A673 (cell line): Measurements from ENCODE around the gene SH3GL3. TPM values are rescaled to one million over a fixed set of nuclear protein-coding genes. Genes with fewer than 3 reads are reported as not detected.

Source experiments
- BruUV-seq: library from RNA; stranded (reverse); fragments of 400-500 nt; replicated peaks from 2 replicates; lab custom pipeline; 2021; lab: Mats Ljungman, UMichigan
- CTCF ChIA-PET: fragments of 300-600 bp; sonication (Branson Sonifier 250); formaldehyde crosslinking; loops from one replicate; lab custom pipeline; 2022; ENCODE audit warnings: antibody characterized with exemption; lab: Charles Lee
- POLR2A ChIA-PET: fragments of 300-600 bp; sonication (Branson Sonifier 250); formaldehyde crosslinking; loops from one replicate; lab custom pipeline; 2022; ENCODE audit warnings: antibody characterized with exemption; ENCODE audit not compliant: low non-redundant PET; lab: Charles Lee
- DNase-seq: peaks from one replicate; pipeline ENCODE4 v3.0.0-alpha.2; 2015; ENCODE audit warnings: low spot score
- H3K27ac ChIP-seq: fragments of 200-600 bp; sonication (generic); 2 replicates; pipeline ENCODE4 v1.5.1; 2016; ENCODE audit warnings: mixed run types, low read depth, mild to moderate bottlenecking, mixed read lengths, antibody characterized with exemption, low read length; ENCODE audit not compliant: poor library complexity, severe bottlenecking
- H3K27me3 ChIP-seq: fragments of 200-600 bp; sonication (generic); replicated peaks from 2 replicates; pipeline ENCODE4 v1.6.1; 2017; ENCODE audit warnings: mixed run types, low read depth, mild to moderate bottlenecking, mixed read lengths, antibody characterized with exemption, low read length; ENCODE audit not compliant: insufficient read depth, poor library complexity
- H3K36me3 ChIP-seq: fragments of 200-600 bp; sonication (generic); 2 replicates; pipeline ENCODE4 v1.6.1; 2016; ENCODE audit warnings: mixed run types, mild to moderate bottlenecking, mixed read lengths, antibody characterized with exemption, low read length; ENCODE audit not compliant: insufficient read depth, poor library complexity, severe bottlenecking
- H3K4me1 ChIP-seq: fragments of 200-600 bp; sonication (generic); 2 replicates; pipeline ENCODE4 v1.6.1; 2017; ENCODE audit warnings: mixed run types, mild to moderate bottlenecking, mixed read lengths, antibody characterized with exemption, low read length; ENCODE audit not compliant: insufficient read depth, poor library complexity, severe bottlenecking
- H3K4me3 ChIP-seq: fragments of 200-600 bp; sonication (generic); 2 replicates; pipeline ENCODE4 v1.5.1; 2016; ENCODE audit warnings: low read depth, mixed run types, mild to moderate bottlenecking, mixed read lengths, low read length; ENCODE audit not compliant: poor library complexity, severe bottlenecking
- H3K9me3 ChIP-seq: fragments of 200-600 bp; sonication (generic); 2 replicates; pipeline ENCODE4 v1.6.1; 2016; ENCODE audit warnings: mixed run types, low read depth, mild to moderate bottlenecking, mixed read lengths, antibody characterized with exemption, low read length; ENCODE audit not compliant: poor library complexity, severe bottlenecking
- EZH2 ChIP-seq: fragments of 200-600 bp; sonication (generic); IDR thresholded peaks from 2 replicates; pipeline ENCODE4 v1.6.1; 2017; ENCODE audit warnings: borderline replicate concordance, low read depth, mild to moderate bottlenecking, mixed read lengths, antibody characterized with exemption, low read length; ENCODE audit not compliant: poor library complexity, severe bottlenecking
- intact Hi-C: fragments of 100-400 bp; cut with micrococcal nuclease; formaldehyde crosslinking; loops from one replicate; pipeline ENCODE4 v1.10.0; 2022; ENCODE audit not compliant: unreplicated experiment
- total RNA-seq: library from RNA; stranded (reverse); gene quantifications from 2 replicates; pipeline ENCODE4 v1.2.3, GENCODE V29; 2021
- TF ChIP-seq, protein P1 (sequence below): fragments of 300-800, 200-600 bp; sonication (generic); conservative IDR thresholded peaks from 2 replicates; pipeline ENCODE4 v1.5.1; 2017; ENCODE audit warnings: low read depth, mild to moderate bottlenecking, antibody characterized with exemption, low read length, moderate library complexity, mixed read lengths

Gene SH3GL3
- total RNA-seq, 1 experiment from 2014 or later = 25.6 TPM

GRCh38 chr15:83422541-83422940 is 24.6 kb upstream of the SH3GL3 start:
- H3K36me3 ChIP-seq = no peaks in the 10 kb centered on the region
- TF ChIP-seq EZH2 = no peak
- H3K27me3 ChIP-seq = no peaks in the 10 kb centered on the region
- H3K9me3 ChIP-seq = no peaks in the 10 kb centered on the region
- no peak for DNase-seq
- ChIA-PET CTCF (no interaction called here), POLR2A (no interaction called here)
- BruUV-seq = no TSS peak
- H3K4me3 ChIP-seq = no peak overlapping the region
- no peaks in the 10 kb centered on the region for H3K4me1 ChIP-seq
- intact Hi-C loops = no loop called here
- no peak overlapping the region for H3K27ac ChIP-seq

DNA sequence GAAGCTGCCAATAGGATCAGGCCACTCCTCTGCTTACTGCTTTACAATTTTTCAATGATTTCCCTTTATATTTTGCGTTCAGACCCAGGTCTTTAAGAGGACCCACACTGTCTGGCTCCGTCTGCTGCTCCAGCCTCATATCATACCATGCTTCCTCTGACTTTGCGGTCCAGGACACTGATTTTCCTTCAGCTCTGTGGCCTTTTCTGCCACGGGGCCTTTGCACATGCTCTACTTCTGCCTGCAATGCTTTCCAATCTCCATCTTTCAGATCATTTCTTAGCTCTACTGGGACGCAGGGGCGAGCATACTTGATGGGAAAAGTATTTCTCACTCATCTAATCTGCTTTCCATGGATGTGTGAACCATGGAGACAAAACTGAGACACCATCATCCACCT is 23.0 kb upstream of the SH3GL3 start:
- BruUV-seq = no TSS peak
- no peaks in the 10 kb centered on the region for H3K9me3 ChIP-seq
- no peak for TF ChIP-seq EZH2
- TF ChIP-seq, protein P1, sequence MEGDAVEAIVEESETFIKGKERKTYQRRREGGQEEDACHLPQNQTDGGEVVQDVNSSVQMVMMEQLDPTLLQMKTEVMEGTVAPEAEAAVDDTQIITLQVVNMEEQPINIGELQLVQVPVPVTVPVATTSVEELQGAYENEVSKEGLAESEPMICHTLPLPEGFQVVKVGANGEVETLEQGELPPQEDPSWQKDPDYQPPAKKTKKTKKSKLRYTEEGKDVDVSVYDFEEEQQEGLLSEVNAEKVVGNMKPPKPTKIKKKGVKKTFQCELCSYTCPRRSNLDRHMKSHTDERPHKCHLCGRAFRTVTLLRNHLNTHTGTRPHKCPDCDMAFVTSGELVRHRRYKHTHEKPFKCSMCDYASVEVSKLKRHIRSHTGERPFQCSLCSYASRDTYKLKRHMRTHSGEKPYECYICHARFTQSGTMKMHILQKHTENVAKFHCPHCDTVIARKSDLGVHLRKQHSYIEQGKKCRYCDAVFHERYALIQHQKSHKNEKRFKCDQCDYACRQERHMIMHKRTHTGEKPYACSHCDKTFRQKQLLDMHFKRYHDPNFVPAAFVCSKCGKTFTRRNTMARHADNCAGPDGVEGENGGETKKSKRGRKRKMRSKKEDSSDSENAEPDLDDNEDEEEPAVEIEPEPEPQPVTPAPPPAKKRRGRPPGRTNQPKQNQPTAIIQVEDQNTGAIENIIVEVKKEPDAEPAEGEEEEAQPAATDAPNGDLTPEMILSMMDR = no peak
- H3K4me1 ChIP-seq = no peaks in the 10 kb centered on the region
- H3K4me3 ChIP-seq = no peak overlapping the region
- DNase-seq = no peak
- no peaks in the 10 kb centered on the region for H3K27me3 ChIP-seq
- H3K27ac ChIP-seq = no peak overlapping the region
- POLR2A ChIA-PET = no interaction called here
- CTCF ChIA-PET = no interaction called here
- intact Hi-C loops = no loop called here
- H3K36me3 ChIP-seq = no peaks in the 10 kb centered on the region

- H3K27me3 ChIP-seq = no peaks in the 10 kb centered on the region
- POLR2A ChIA-PET = no interaction called here
- TF ChIP-seq, protein P1 = no peak
- TF ChIP-seq EZH2 = no peak
- BruUV-seq = no TSS peak
- no peaks in the 10 kb centered on the region for H3K36me3 ChIP-seq
- H3K4me1 ChIP-seq = no peaks in the 10 kb centered on the region
- intact Hi-C loops = loop anchor here (10.0 kb wide), 2 partner anchors 314 to 414 kb away; no protein-coding TSS in a partner anchor
- H3K9me3 ChIP-seq = no peaks in the 10 kb centered on the region
- CTCF ChIA-PET = interaction anchor here (0.6 to 1.9 kb wide), 2 partner anchors 10 to 182 kb away, joined by 3 to 6 read pairs; no protein-coding TSS in a partner anchor
- H3K4me3 ChIP-seq = no peak overlapping the region
- DNase-seq = no peak
- H3K27ac ChIP-seq = no peak overlapping the region
Measured at GRCh38 chr15:83430441-83430840, 16.7 kb upstream of the SH3GL3 start.

DNA sequence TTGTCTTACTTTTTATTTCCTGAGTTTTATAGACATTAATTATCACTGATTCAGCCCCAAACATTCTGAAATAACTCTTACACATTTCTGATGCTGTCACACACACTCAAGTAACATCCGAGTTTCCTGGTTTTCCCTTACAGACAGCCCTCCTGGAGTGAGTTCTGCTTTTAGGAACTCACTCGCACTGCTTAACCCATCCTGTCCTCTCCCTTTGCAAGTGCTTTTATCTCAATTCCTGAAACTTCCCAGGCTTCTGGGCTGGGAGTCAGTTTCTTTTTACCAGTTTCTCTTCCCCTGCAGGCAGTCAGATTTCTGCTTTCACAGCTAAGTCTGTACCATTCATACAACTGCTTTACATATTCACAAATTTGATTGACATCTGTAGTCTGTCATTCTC is 15.6 kb upstream of the SH3GL3 start:
- Histone ChIP-seq H3K9me3 (no peaks in the 10 kb centered on the region), H3K27me3 (no peaks in the 10 kb centered on the region), H3K27ac (no peak overlapping the region), H3K4me1 (no peaks in the 10 kb centered on the region), H3K4me3 (no peak overlapping the region), H3K36me3 (no peaks in the 10 kb centered on the region)
- intact Hi-C loops = loop anchor here (10.0 kb wide), 2 partner anchors 313 to 413 kb away; no protein-coding TSS in a partner anchor
- no TSS peak for BruUV-seq
- no peak for TF ChIP-seq EZH2
- TF ChIP-seq, protein P1 = no peak
- POLR2A ChIA-PET = no interaction called here
- DNase-seq = peak; percentile 30
- CTCF ChIA-PET = interaction anchor here (1.9 kb wide), 1 partner anchor 183 kb away, joined by 6 read pairs; no protein-coding TSS in a partner anchor
